Measurements from ENCODE around the gene PKIB.

- TF ChIP-seq, protein P1, sequence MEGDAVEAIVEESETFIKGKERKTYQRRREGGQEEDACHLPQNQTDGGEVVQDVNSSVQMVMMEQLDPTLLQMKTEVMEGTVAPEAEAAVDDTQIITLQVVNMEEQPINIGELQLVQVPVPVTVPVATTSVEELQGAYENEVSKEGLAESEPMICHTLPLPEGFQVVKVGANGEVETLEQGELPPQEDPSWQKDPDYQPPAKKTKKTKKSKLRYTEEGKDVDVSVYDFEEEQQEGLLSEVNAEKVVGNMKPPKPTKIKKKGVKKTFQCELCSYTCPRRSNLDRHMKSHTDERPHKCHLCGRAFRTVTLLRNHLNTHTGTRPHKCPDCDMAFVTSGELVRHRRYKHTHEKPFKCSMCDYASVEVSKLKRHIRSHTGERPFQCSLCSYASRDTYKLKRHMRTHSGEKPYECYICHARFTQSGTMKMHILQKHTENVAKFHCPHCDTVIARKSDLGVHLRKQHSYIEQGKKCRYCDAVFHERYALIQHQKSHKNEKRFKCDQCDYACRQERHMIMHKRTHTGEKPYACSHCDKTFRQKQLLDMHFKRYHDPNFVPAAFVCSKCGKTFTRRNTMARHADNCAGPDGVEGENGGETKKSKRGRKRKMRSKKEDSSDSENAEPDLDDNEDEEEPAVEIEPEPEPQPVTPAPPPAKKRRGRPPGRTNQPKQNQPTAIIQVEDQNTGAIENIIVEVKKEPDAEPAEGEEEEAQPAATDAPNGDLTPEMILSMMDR (IDR thresholded peaks at IDR 0.05; ENCODE audit: low read depth, low read length, missing input control) = no peak
- TF ChIP-seq RAD21 (IDR thresholded peaks at IDR 0.05) = no peak
- TF ChIP-seq JUND (IDR thresholded peaks at IDR 0.05) = no peak
- TF ChIP-seq GABPA (IDR thresholded peaks at IDR 0.05 in 1 of 2, conservative IDR thresholded peaks at IDR 0.05 in 1 of 2) = no peak
- TF ChIP-seq EGR1 (IDR thresholded peaks at IDR 0.05; ENCODE audit: low read depth in 2 of 2) = no peak
Measured at GRCh38 chr6:122694075-122694474, 83.9 kb downstream of the PKIB start.
